ENCODE measurements around the gene ZMYND12. TPM values are rescaled to one million over a fixed set of nuclear protein-coding genes. Genes with fewer than 3 reads are reported as not detected.

Gene ZMYND12
- total RNA-seq, 2 experiments from 2014 or later: 0.59 to 1.4 TPM

- no peaks in the 10 kb centered on the region for H3K4me1 Mint-ChIP-seq (ENCODE audit: low read depth)
These were observed 13.9 kb upstream of the ZMYND12 start for GRCh38 chr1:42469727-42470126.

GRCh38 chr1:42466030-42466429, 10.2 kb upstream of the ZMYND12 start:
- DNase-seq (no peak), ATAC-seq (no peak)
- Mint-ChIP-seq H3K36me3 (ENCODE audit: low read depth) (peaks cover under 1% of the 10 kb centered on the region), H3K27ac (no peak overlapping the region), H3K27me3 (no peaks in the 10 kb centered on the region), H3K4me3 (no peak overlapping the region), H3K9me3 (no peaks in the 10 kb centered on the region), H3K4me1 (ENCODE audit: low read depth) (peaks cover 17% of the 10 kb centered on the region)
- CTCF ChIA-PET: no interaction called here
- POLR2A ChIA-PET: no interaction called here
- intact Hi-C loops (cut with micrococcal nuclease): no loop called here
- TF ChIP-seq CTCF (IDR thresholded peaks at IDR 0.05): no peak

More at GRCh38 chr1:42469727-42470126, 13.9 kb upstream of the ZMYND12 start:
- intact Hi-C loops (cut with micrococcal nuclease): no loop called here
- Mint-ChIP-seq H3K9me3 (no peaks in the 10 kb centered on the region), H3K27me3 (no peaks in the 10 kb centered on the region), H3K36me3 (ENCODE audit: low read depth) (no peaks in the 10 kb centered on the region), H3K4me3 (no peak overlapping the region), H3K27ac (no peak overlapping the region)
- TF ChIP-seq CTCF (IDR thresholded peaks at IDR 0.05): no peak
- ATAC-seq (no peak), DNase-seq (no peak)
- CTCF ChIA-PET: no interaction called here
- POLR2A ChIA-PET: interaction anchor here (0.6 to 1.0 kb wide), 2 partner anchors 13 to 54 kb away, joined by 3 to 4 read pairs; no protein-coding TSS in a partner anchor

- no peak for TF ChIP-seq CTCF (IDR thresholded peaks at IDR 0.05)
- CTCF ChIA-PET: interaction anchor here (1.4 kb wide), 1 partner anchor 193 kb away, joined by 4 read pairs; no protein-coding TSS in a partner anchor
- H3K27ac Mint-ChIP-seq: no peak overlapping the region
- no peaks in the 10 kb centered on the region for H3K27me3 Mint-ChIP-seq
- peaks cover 15% of the 10 kb centered on the region for H3K36me3 Mint-ChIP-seq (ENCODE audit: low read depth)
- no peak for ATAC-seq
- POLR2A ChIA-PET: interaction anchor here (1.0 to 2.8 kb wide), 3 partner anchors 10 to 219 kb away, joined by 3 to 12 read pairs (median 4); partner anchors contain the start of gene YBX1
- H3K9me3 Mint-ChIP-seq: no peaks in the 10 kb centered on the region
- intact Hi-C loops (cut with micrococcal nuclease): no loop called here
- H3K4me1 Mint-ChIP-seq (ENCODE audit: low read depth): peaks cover 30% of the 10 kb centered on the region
- no peak for DNase-seq
- H3K4me3 Mint-ChIP-seq: peak overlapping the region; percentile 78
These were observed 8.1 kb upstream of the ZMYND12 start for GRCh38 chr1:42463921-42464320.

- intact Hi-C loops (cut with micrococcal nuclease): no loop called here
- ATAC-seq (peak; percentile 100), DNase-seq (peak; percentile 98)
- CTCF ChIA-PET: interaction anchor here (0.7 to 1.4 kb wide), 3 partner anchors 119 to 290 kb away, joined by 3 to 4 read pairs (median 4); no protein-coding TSS in a partner anchor
- no peak for TF ChIP-seq CTCF (IDR thresholded peaks at IDR 0.05)
- Mint-ChIP-seq H3K9me3 (no peaks in the 10 kb centered on the region), H3K27me3 (no peaks in the 10 kb centered on the region), H3K36me3 (ENCODE audit: low read depth) (peaks cover 22% of the 10 kb centered on the region), H3K4me1 (ENCODE audit: low read depth) (peaks cover 32% of the 10 kb centered on the region), H3K4me3 (peak within 1 kb of the TSS; percentile 78), H3K27ac (peak within 1 kb of the TSS; percentile 78)
- POLR2A ChIA-PET: interaction anchor here (0.7 to 2.8 kb wide), 3 partner anchors 11 to 220 kb away, joined by 3 to 12 read pairs (median 4); partner anchors contain the start of gene YBX1
These were observed 7.3 kb upstream of the ZMYND12 start, which contains the start of gene CCDC30 for GRCh38 chr1:42462828-42463763. Gene CCDC30 (plus strand): TSS chr1:42463286. CDS start chr1:42480552, 17,266 bp downstream.

- Mint-ChIP-seq H3K27me3 (no peaks in the 10 kb centered on the region), H3K27ac (peak overlapping the region; percentile 57), H3K36me3 (ENCODE audit: low read depth) (peaks cover 34% of the 10 kb centered on the region), H3K4me3 (no peak overlapping the region), H3K4me1 (ENCODE audit: low read depth) (peaks cover 40% of the 10 kb centered on the region), H3K9me3 (no peaks in the 10 kb centered on the region)
- DNase-seq: no peak
- POLR2A ChIA-PET: no interaction called here
- CTCF ChIA-PET: no interaction called here
- no peak for TF ChIP-seq CTCF (IDR thresholded peaks at IDR 0.05)
- intact Hi-C loops (cut with micrococcal nuclease): no loop called here
- no peak for ATAC-seq
These were observed 5.4 kb upstream of the ZMYND12 start for GRCh38 chr1:42461196-42461595.
